A549 (cell line): ENCODE data around the gene HSPA4L. TPM values are rescaled to one million over a fixed set of nuclear protein-coding genes. Genes with fewer than 3 reads are reported as not detected.

Source experiments
- ATAC-seq, 2 experiments: fragments of 200-7000 bp in 1 of 2; fragments of >200 bp in 1 of 2; cut with Nextera tagmentation in 1 of 2; cut with Tn5 transposase in 1 of 2; 3 replicates each; pipeline versions ENCODE4 v1.8.0 to v1.9.1; 2018 to 2020; ENCODE audit warnings: mild to moderate bottlenecking in 1 of 2, moderate library complexity in 1 of 2
- CTCF ChIA-PET: fragments of 300-600 bp; sonication (Branson Sonifier 250); formaldehyde crosslinking; extraction: SDS; loops from one replicate; lab custom pipeline; 2021; ENCODE audit warnings: antibody characterized with exemption, inconsistent platforms; lab: Yijun Ruan, JAX
- POLR2A ChIA-PET: fragments of 350-600 bp; formaldehyde crosslinking; extraction: SDS; loops from one replicate; lab custom pipeline; 2021; ENCODE audit warnings: antibody characterized with exemption, inconsistent platforms; lab: Yijun Ruan, JAX
- DNase-seq, 2 experiments: peaks; one replicate each; pipeline versions ENCODE4 v3.0.0 to v3.0.0-alpha.2; 2011 to 2016; ENCODE audit warnings: low read depth in 1 of 2, low spot score in 1 of 2
- FAIRE-seq: peaks from 2 replicates; lab custom pipeline; 2011; peaks lifted over from hg19 to GRCh38; lab: Jason Lieb, UNC
- H3K27ac ChIP-seq, 2 experiments: fragments of >200 bp; sonication (Bioruptor Twin); formaldehyde crosslinking; 3 replicates each; pipeline ENCODE4 v1.5.1; 2016 to 2017
- H3K4me1 ChIP-seq: fragments of >200 bp; sonication (Bioruptor Twin); formaldehyde crosslinking; 3 replicates; pipeline ENCODE4 v1.6.1; 2016
- H3K4me2 ChIP-seq: fragments of >200 bp; sonication (Bioruptor Twin); formaldehyde crosslinking; 3 replicates; pipeline ENCODE4 v1.6.1; 2016
- H3K4me3 ChIP-seq: fragments of >200 bp; sonication (Bioruptor Twin); formaldehyde crosslinking; 3 replicates; pipeline ENCODE4 v1.5.1; 2016
- H3K9me3 ChIP-seq: fragments of >200 bp; sonication (Bioruptor Twin); formaldehyde crosslinking; 3 replicates; pipeline ENCODE4 v1.6.1; 2016
- BHLHE40 ChIP-seq: IDR thresholded peaks from 2 replicates; pipeline ENCODE4 v1.6.1; 2012; ENCODE audit warnings: low read depth, low read length, inconsistent platforms
- CHD2 ChIP-seq: fragments of 150-350 bp; IDR thresholded peaks from 2 replicates; pipeline ENCODE4 v1.6.1; 2014; ENCODE audit warnings: low read length; ENCODE audit not compliant: partially characterized antibody
- CTCF ChIP-seq: fragments of >200 bp; sonication (Bioruptor Twin); formaldehyde crosslinking; IDR thresholded peaks from 3 replicates; pipeline ENCODE4 v1.5.1; 2016
- E2F6 ChIP-seq: IDR thresholded peaks from 2 replicates; pipeline ENCODE4 v1.6.1; 2012; ENCODE audit warnings: low read depth, borderline replicate concordance
- EP300 ChIP-seq, 2 experiments: fragments of >200 bp; sonication (Bioruptor Twin); formaldehyde crosslinking; IDR thresholded peaks; 2 replicates in 1 of 2; 3 replicates in 1 of 2; pipeline ENCODE4 v1.6.1; 2016 to 2017
- FOSB ChIP-seq: fragments of 250-450 bp; sonication (Bioruptor Pico); IDR thresholded peaks from 2 replicates; pipeline ENCODE4 v1.5.0; 2020; ENCODE audit warnings: mild to moderate bottlenecking, moderate library complexity
- GATA3 ChIP-seq: IDR thresholded peaks from 2 replicates; pipeline ENCODE4 v1.6.1; 2012; ENCODE audit warnings: borderline replicate concordance
- HMGXB4 ChIP-seq: fragments of 250-450 bp; sonication (Bioruptor Pico); IDR thresholded peaks from 2 replicates; pipeline ENCODE4 v1.5.0; 2021; ENCODE audit warnings: mild to moderate bottlenecking, moderate library complexity, borderline replicate concordance
- HOXA7 ChIP-seq: fragments of 250-450 bp; sonication (Bioruptor Pico); IDR thresholded peaks from 2 replicates; pipeline ENCODE4 v1.5.0; 2020; ENCODE audit warnings: mild to moderate bottlenecking, moderate library complexity
- HOXB13 ChIP-seq: fragments of 250-450 bp; sonication (Bioruptor Pico); IDR thresholded peaks from 2 replicates; pipeline ENCODE4 v1.5.0; 2020; ENCODE audit warnings: low read depth, mild to moderate bottlenecking, moderate library complexity
- JUNB ChIP-seq: fragments of >200 bp; sonication (Bioruptor Twin); formaldehyde crosslinking; IDR thresholded peaks from 2 replicates; pipeline ENCODE4 v1.6.1; 2016
- KDM1A ChIP-seq: fragments of 200-600 bp; sonication (generic); IDR thresholded peaks from 2 replicates; pipeline ENCODE4 v1.6.1; 2016; ENCODE audit warnings: low read depth, mild to moderate bottlenecking
- PBX3 ChIP-seq: IDR thresholded peaks from 2 replicates; pipeline ENCODE4 v1.6.1; 2012
- POLR2AphosphoS2 ChIP-seq: conservative IDR thresholded peaks from 2 replicates; pipeline ENCODE4 v1.6.1; 2012; ENCODE audit warnings: low read length, improper control_type of control experiment, inconsistent platforms
- RNF2 ChIP-seq: fragments of 200-600 bp; sonication (generic); IDR thresholded peaks from 2 replicates; pipeline ENCODE4 v1.6.1; 2016; ENCODE audit warnings: low read depth, mild to moderate bottlenecking, antibody characterized with exemption, moderate library complexity, borderline replicate concordance
- SMC3 ChIP-seq: fragments of >200 bp; sonication (Bioruptor Twin); formaldehyde crosslinking; IDR thresholded peaks from 3 replicates; pipeline ENCODE4 v1.6.1; 2018; ENCODE audit warnings: inconsistent platforms
- SREBF2 ChIP-seq: fragments of 450-650 bp; IDR thresholded peaks from 2 replicates; pipeline ENCODE4 v1.6.1; 2014; ENCODE audit warnings: mild to moderate bottlenecking, moderate library complexity
- TFCP2L1 ChIP-seq: fragments of 250-450 bp; sonication (Bioruptor Pico); IDR thresholded peaks from 2 replicates; pipeline ENCODE4 v1.5.0; 2021; ENCODE audit warnings: mild to moderate bottlenecking
- WGBS: methylation state at CpG from one replicate; pipeline ENCODE4 v1.1.6; 2017; ENCODE audit errors: missing lambda C conversion rate; 5-methylcytosine and 5-hydroxymethylcytosine counted together
- polyA plus RNA-seq, 4 experiments: library from polyadenylated mRNA; depleted of rRNA in 3 of 4; stranded (reverse); fragments of >200 nt; fragmentation: RNase III in 1 of 4; extraction: RNeasy Plus Mini Kit Qiagen cat#74134 plus additional on column Dnase treatment in 1 of 4; gene quantifications; 2 replicates in 3 of 4; 3 replicates in 1 of 4; pipeline ENCODE4 v1.2.3, GENCODE V29; 2011 to 2017

Gene HSPA4L
- polyA plus RNA-seq, 2 of the 4 experiments (the other 2 are of a cell fraction) = 10.9 to 12.1 TPM

GRCh38 chr4:127783026-127783769 lies 1.1 kb downstream of the HSPA4L start:
- WGBS = 1% methylated on average over 25 of the region's 25 CpGs
- ATAC-seq (peak; percentile 55 to 60; a peak in 5 of 6 replicates), DNase-seq (peak; percentile 42 to 64), FAIRE-seq (no peak)
- Histone ChIP-seq H3K4me1 (no peaks in the 10 kb centered on the region), H3K4me2 (peak overlapping the region; percentile 87), H3K27ac (peak overlapping the region; percentile 84 to 96), H3K9me3 (no peaks in the 10 kb centered on the region), H3K4me3 (peak overlapping the region; percentile 83)
- POLR2A ChIA-PET = interaction anchor here (1.9 to 2.7 kb wide), 2 partner anchors 98 to 182 kb away, joined by 7 to 18 read pairs; partner anchors contain the start of genes ABHD18, MFSD8 and PLK4
- CTCF ChIA-PET = no interaction called here
- TF ChIP-seq JUNB (no peak), E2F6 (0 out of 2 replicates have a peak, but pooled peaks have one; percentile 12), SREBF2 (no peak), FOSB (CRISPR knock-in tag) (no peak), POLR2AphosphoS2 (no peak), PBX3 (no peak)

- CTCF ChIA-PET = no interaction called here
- peak overlapping the region; percentile 87 for H3K4me2 ChIP-seq
- FAIRE-seq = no peak
Observed at GRCh38 chr4:127783955-127784770, 2.0 kb downstream of the HSPA4L start.

GRCh38 chr4:127788517-127788916 lies 6.4 kb downstream of the HSPA4L start:
- Histone ChIP-seq H3K27ac (no peak overlapping the region), H3K4me1 (no peaks in the 10 kb centered on the region), H3K9me3 (no peaks in the 10 kb centered on the region)
- FAIRE-seq (no peak), DNase-seq (peak in 1 of 2 experiments; percentile 14)
- CTCF ChIA-PET = no interaction called here
- WGBS = 86% methylated on average over 2 of the region's 2 CpGs
- TF ChIP-seq KDM1A (no peak), TFCP2L1 (no peak), SMC3 (no peak), FOSB (CRISPR knock-in tag) (no peak), EP300 (IDR thresholded peaks at IDR 0.05) (no peak), CHD2 (no peak), HOXA7 (no peak), HOXB13 (CRISPR knock-in tag) (no peak), HMGXB4 (CRISPR knock-in tag) (no peak), BHLHE40 (no peak), RNF2 (no peak), GATA3 (no peak)
- TF ChIP-seq, all 56 proteins: peak for 0
- POLR2A ChIA-PET = no interaction called here
- peak; percentile 39 to 71; a peak in 3 of 6 replicates for ATAC-seq
- H3K4me3 ChIP-seq = no peak overlapping the region
- H3K4me2 ChIP-seq = no peak overlapping the region

More at GRCh38 chr4:127783955-127784770, 2.0 kb downstream of the HSPA4L start:
- POLR2A ChIA-PET = no interaction called here
- Histone ChIP-seq H3K4me1 (no peaks in the 10 kb centered on the region), H3K27ac (peak overlapping the region; percentile 84 to 96), H3K9me3 (no peaks in the 10 kb centered on the region), H3K4me3 (peak overlapping the region; percentile 83)
- no peak for TF ChIP-seq CTCF
- TF ChIP-seq E2F6 = no peak
- no peak for DNase-seq
- no peak for ATAC-seq
- 22% methylated on average over 9 of the region's 9 CpGs for WGBS
